GM23248 (cell line): Measurements from ENCODE around the gene AGRN. TPM values are rescaled to one million over a fixed set of nuclear protein-coding genes. Genes with fewer than 3 reads are reported as not detected.

ENCODE experiments used
- DNase-seq: peaks from one replicate; pipeline ENCODE4 v3.0.0-alpha.2; 2015
- H2AFZ ChIP-seq: fragments of 200-600 bp; sonication (generic); 2 replicates; pipeline ENCODE4 v1.6.1; 2016; ENCODE audit warnings: antibody characterized with exemption
- H3F3A ChIP-seq: fragments of 200-600 bp; sonication (generic); 2 replicates; pipeline ENCODE4 v1.6.1; 2016; ENCODE audit warnings: mild to moderate bottlenecking, antibody characterized with exemption, mixed run types; ENCODE audit not compliant: insufficient read depth
- H3K27ac ChIP-seq: fragments of 200-600 bp; sonication (generic); 2 replicates; pipeline ENCODE4 v1.5.1; 2016; ENCODE audit warnings: mild to moderate bottlenecking
- H3K27me3 ChIP-seq: fragments of 200-600 bp; sonication (generic); replicated peaks from 2 replicates; pipeline ENCODE4 v1.6.1; 2016; ENCODE audit warnings: mild to moderate bottlenecking; ENCODE audit not compliant: insufficient read depth
- H3K36me3 ChIP-seq: fragments of 200-600 bp; sonication (generic); 2 replicates; pipeline ENCODE4 v1.6.1; 2016; ENCODE audit warnings: low read depth, mild to moderate bottlenecking
- H3K4me1 ChIP-seq: fragments of 200-600 bp; sonication (generic); 2 replicates; pipeline ENCODE4 v1.6.1; 2016; ENCODE audit warnings: mild to moderate bottlenecking; ENCODE audit not compliant: insufficient read depth
- H3K4me2 ChIP-seq: fragments of 200-600 bp; sonication (generic); one replicate; pipeline ENCODE4 v1.6.1; 2016; ENCODE audit warnings: mild to moderate bottlenecking; ENCODE audit not compliant: unreplicated experiment
- H3K4me3 ChIP-seq: fragments of 200-600 bp; sonication (generic); 2 replicates; pipeline ENCODE4 v1.5.1; 2016; ENCODE audit warnings: mild to moderate bottlenecking
- H3K79me2 ChIP-seq: fragments of 200-600 bp; sonication (generic); 2 replicates; pipeline ENCODE4 v1.6.1; 2016; ENCODE audit warnings: mild to moderate bottlenecking; ENCODE audit not compliant: insufficient read depth
- H3K9ac ChIP-seq: fragments of 200-600 bp; sonication (generic); 2 replicates; pipeline ENCODE4 v1.6.1; 2016; ENCODE audit warnings: mild to moderate bottlenecking
- H3K9me2 ChIP-seq: fragments of 200-600 bp; sonication (generic); 2 replicates; pipeline ENCODE4 v1.6.1; 2016; ENCODE audit warnings: mixed run types, mild to moderate bottlenecking, moderate library complexity; ENCODE audit not compliant: insufficient read depth
- H3K9me3 ChIP-seq: fragments of 200-600 bp; sonication (generic); one replicate; pipeline ENCODE4 v1.6.1; 2017; ENCODE audit warnings: low read depth
- H4K20me1 ChIP-seq: fragments of 200-600 bp; sonication (generic); 2 replicates; pipeline ENCODE4 v1.6.0; 2016; ENCODE audit not compliant: insufficient read depth
- EZH2 ChIP-seq: fragments of 200-600 bp; sonication (generic); IDR thresholded peaks from 2 replicates; pipeline ENCODE4 v1.6.1; 2018; ENCODE audit warnings: antibody characterized with exemption, mild to moderate bottlenecking; ENCODE audit not compliant: insufficient read depth, poor library complexity, severe bottlenecking
- EZH2phosphoT487 ChIP-seq: fragments of 200-600 bp; sonication (generic); IDR thresholded peaks from 2 replicates; pipeline ENCODE4 v1.6.1; 2018; ENCODE audit warnings: antibody characterized with exemption, moderate library complexity, mild to moderate bottlenecking, low read depth; ENCODE audit not compliant: insufficient read depth
- WGBS, 2 experiments: methylation state at CpG; one replicate each; pipeline ENCODE4 v1.1.6; 2015 to 2017; ENCODE audit warnings: low lambda C conversion rate in 2 of 2, low coverage in 1 of 2; ENCODE audit errors: missing lambda C conversion rate in 2 of 2; 5-methylcytosine and 5-hydroxymethylcytosine counted together
- in situ Hi-C: fragments of 300-500 bp; cut with MboI; formaldehyde crosslinking; loops from 2 replicates; pipeline ENCODE4 v1.15.0; 2020
- polyA plus RNA-seq: library from polyadenylated mRNA; unstranded; fragments of >200 nt; fragmentation: Nextera tagmentation; extraction: Ambion mirVana; gene quantifications from 2 replicates; pipeline ENCODE4 v1.2.1, GENCODE V29; 2016
- total RNA-seq: library from RNA; depleted of rRNA; stranded (reverse); fragments of >200 nt; shearing (Covaris generic); gene quantifications from 2 replicates; pipeline ENCODE4 v1.2.3, GENCODE V29; 2014

AGRN gene
- total and polyA plus RNA-seq, 2 experiments from 2014 or later, result 1.4 to 43.2 TPM

GRCh38 chr1:1090424-1091343 is 70.8 kb downstream of the AGRN start:
- H3K4me3 ChIP-seq, result no peak overlapping the region
- H3K27ac ChIP-seq, result no peak overlapping the region
- H3K9me3 ChIP-seq, result no peaks in the 10 kb centered on the region
- DNase-seq, result no peak
- no peak overlapping the region for H3K4me2 ChIP-seq
- H3K79me2 ChIP-seq, result no peaks in the 10 kb centered on the region
- no peak overlapping the region for H3K9ac ChIP-seq
- WGBS, 2 experiments, result 94 to 96% methylated on average over 38 to 45 of the region's 45 CpGs
- H3F3A ChIP-seq, result no peaks in the 10 kb centered on the region
- H2AFZ ChIP-seq, result no peak overlapping the region
- no peaks in the 10 kb centered on the region for H3K27me3 ChIP-seq
- no peak for TF ChIP-seq EZH2phosphoT487
- no peak for TF ChIP-seq EZH2
- no peaks in the 10 kb centered on the region for H3K36me3 ChIP-seq
- in situ Hi-C loops, result no loop called here
- no peaks in the 10 kb centered on the region for H4K20me1 ChIP-seq
- H3K4me1 ChIP-seq, result no peaks in the 10 kb centered on the region
- no peaks in the 10 kb centered on the region for H3K9me2 ChIP-seq

GRCh38 chr1:1091344-1092148 is 71.6 kb downstream of the AGRN start:
- in situ Hi-C loops, result no loop called here
- WGBS, 2 experiments, result 97% methylated on average over 20 to 28 of the region's 28 CpGs
- H3K36me3 ChIP-seq, result no peaks in the 10 kb centered on the region
- H3K27ac ChIP-seq, result no peak overlapping the region
- H2AFZ ChIP-seq, result no peak overlapping the region
- H4K20me1 ChIP-seq, result no peaks in the 10 kb centered on the region
- TF ChIP-seq EZH2 (no peak), EZH2phosphoT487 (no peak)
- no peaks in the 10 kb centered on the region for H3K79me2 ChIP-seq
- DNase-seq, result peak; percentile 33
- H3K4me3 ChIP-seq, result no peak overlapping the region
- no peaks in the 10 kb centered on the region for H3F3A ChIP-seq
- H3K9me2 ChIP-seq, result no peaks in the 10 kb centered on the region
- no peaks in the 10 kb centered on the region for H3K9me3 ChIP-seq
- no peaks in the 10 kb centered on the region for H3K4me1 ChIP-seq
- no peaks in the 10 kb centered on the region for H3K27me3 ChIP-seq
- H3K9ac ChIP-seq, result no peak overlapping the region
- H3K4me2 ChIP-seq, result no peak overlapping the region

DNA sequence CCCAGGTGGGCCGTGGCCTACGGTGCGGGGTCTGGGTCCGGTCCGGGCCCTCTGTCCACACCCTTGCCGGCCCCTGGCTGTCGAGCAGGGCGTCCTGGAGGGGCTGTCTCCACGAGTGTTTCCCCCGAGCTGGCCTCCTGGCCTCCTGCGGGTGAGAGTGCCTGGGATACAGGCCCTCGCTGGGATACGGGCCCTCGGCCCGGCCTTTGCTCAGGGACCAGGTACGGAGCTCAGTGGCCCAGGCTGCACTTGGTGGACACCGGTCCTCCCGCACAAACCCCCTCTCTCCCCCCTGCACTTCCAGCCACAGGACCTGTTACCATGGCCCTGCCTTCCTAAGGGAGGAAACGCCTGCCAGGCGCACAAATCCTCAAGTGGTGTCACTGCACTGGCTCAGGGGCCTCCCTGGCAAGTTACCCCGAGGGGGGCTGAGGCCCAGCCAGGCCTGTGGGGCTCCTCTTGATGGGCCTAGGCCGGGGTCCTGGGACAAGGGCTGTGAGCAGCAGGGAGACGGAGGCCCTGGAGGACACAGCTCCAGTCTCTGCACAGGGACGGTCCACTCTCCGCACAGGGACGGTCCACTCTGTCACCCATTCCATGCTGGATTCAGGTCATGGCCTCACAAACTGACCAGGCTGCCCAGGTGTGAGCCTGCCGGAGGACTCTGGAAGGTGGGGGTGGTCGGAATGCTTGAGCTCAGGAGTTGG is 72.4 kb downstream of the AGRN start:
- H4K20me1 ChIP-seq, result no peaks in the 10 kb centered on the region
- H3K4me2 ChIP-seq, result no peak overlapping the region
- H3K36me3 ChIP-seq, result no peaks in the 10 kb centered on the region
- H3K4me3 ChIP-seq, result no peak overlapping the region
- TF ChIP-seq EZH2, result no peak
- no peaks in the 10 kb centered on the region for H3F3A ChIP-seq
- no peaks in the 10 kb centered on the region for H3K79me2 ChIP-seq
- no peak overlapping the region for H3K27ac ChIP-seq
- H3K9me2 ChIP-seq, result no peaks in the 10 kb centered on the region
- H3K9me3 ChIP-seq, result no peaks in the 10 kb centered on the region
- H3K27me3 ChIP-seq, result no peaks in the 10 kb centered on the region
- no peak overlapping the region for H3K9ac ChIP-seq
- in situ Hi-C loops, result no loop called here
- H2AFZ ChIP-seq, result no peak overlapping the region
- 95% methylated on average over 28 of the region's 28 CpGs for WGBS, 2 experiments
- DNase-seq, result no peak
- no peaks in the 10 kb centered on the region for H3K4me1 ChIP-seq

- Histone ChIP-seq H3K4me1 (no peaks in the 10 kb centered on the region), H3K9ac (no peak overlapping the region), H2AFZ (no peak overlapping the region), H3K4me2 (no peak overlapping the region), H3K27me3 (no peaks in the 10 kb centered on the region), H3K27ac (no peak overlapping the region), H3K36me3 (no peaks in the 10 kb centered on the region), H3K9me3 (no peaks in the 10 kb centered on the region), H3F3A (no peaks in the 10 kb centered on the region), H3K9me2 (no peaks in the 10 kb centered on the region), H3K4me3 (no peak overlapping the region), H3K79me2 (no peaks in the 10 kb centered on the region), H4K20me1 (no peaks in the 10 kb centered on the region)
- 90 to 91% methylated on average over 14 of the region's 14 CpGs for WGBS, 2 experiments
- no peak for TF ChIP-seq EZH2phosphoT487
- no peak for TF ChIP-seq EZH2
- in situ Hi-C loops, result no loop called here
- DNase-seq, result no peak
These were observed 73.1 kb downstream of the AGRN start for GRCh38 chr1:1092894-1093609.
